Suprapubic skin (tissue), 4 donors: ENCODE measurements around the gene MCM3AP. TPM values are rescaled to one million over a fixed set of nuclear protein-coding genes. Genes with fewer than 3 reads are reported as not detected.

Experiments
- DNase-seq, 2 donors: peaks; one replicate each; pipeline ENCODE4 v3.0.0-alpha.2; 2019; ENCODE audit warnings: low spot score in 2 of 2
- H3K27ac ChIP-seq: fragments of 200-600 bp; sonication (generic); one replicate; pipeline ENCODE4 v1.5.1; 2019
- H3K27me3 ChIP-seq: fragments of 200-600 bp; sonication (generic); one replicate; pipeline ENCODE4 v1.5.1; 2019
- H3K36me3 ChIP-seq: fragments of 200-600 bp; sonication (generic); one replicate; pipeline ENCODE4 v1.5.1; 2019
- H3K4me1 ChIP-seq: fragments of 200-600 bp; sonication (generic); one replicate; pipeline ENCODE4 v1.5.1; 2019
- H3K4me3 ChIP-seq: fragments of 200-600 bp; sonication (generic); one replicate; pipeline ENCODE4 v1.5.1; 2019; ENCODE audit warnings: mild to moderate bottlenecking
- H3K9me3 ChIP-seq: fragments of 200-600 bp; sonication (generic); one replicate; pipeline ENCODE4 v1.5.1; 2019
- CTCF ChIP-seq, 2 donors: fragments of 200-600 bp in 1 of 2; fragments of 450-650 bp in 1 of 2; sonication (generic) in 1 of 2; IDR thresholded peaks; one replicate each; pipeline ENCODE4 v1.5.1; 2016 to 2019; ENCODE audit warnings: antibody characterized with exemption in 2 of 2, mild to moderate bottlenecking in 1 of 2, moderate library complexity in 1 of 2
- EP300 ChIP-seq: sonication (generic); formaldehyde crosslinking; IDR thresholded peaks from one replicate; pipeline ENCODE4 v1.6.1; 2017; ENCODE audit warnings: antibody characterized with exemption
- POLR2A ChIP-seq, 2 donors: fragments of 450-650 bp; IDR thresholded peaks; one replicate each; pipeline ENCODE4 v1.6.1; 2017; ENCODE audit warnings: antibody characterized with exemption in 2 of 2, mild to moderate bottlenecking in 2 of 2, moderate library complexity in 2 of 2
- POLR2AphosphoS5 ChIP-seq, 3 donors: sonication (generic); formaldehyde crosslinking; IDR thresholded peaks; one replicate each; pipeline ENCODE4 v1.6.1; 2017; ENCODE audit warnings: antibody characterized with exemption in 3 of 3
- WGBS: methylation state at CpG from one replicate; pipeline ENCODE4 v1.1.5; 2018; 5-methylcytosine and 5-hydroxymethylcytosine counted together
- total RNA-seq, 4 donors: library from RNA; depleted of rRNA; stranded (reverse); fragments of >200 nt; gene quantifications; one replicate each; pipeline ENCODE4 v1.1.0, GENCODE V29; 2016

MCM3AP gene
- total RNA-seq, 4 donors from 2014 or later, result 77.9 to 134 (median 79.8) TPM

- WGBS, result 82% methylated on average over 15 of the region's 16 CpGs
- TF ChIP-seq CTCF (IDR thresholded peaks at IDR 0.05), result no peak
- no peak for TF ChIP-seq POLR2AphosphoS5 (IDR thresholded peaks at IDR 0.05)
- TF ChIP-seq POLR2A (IDR thresholded peaks at IDR 0.05), result no peak
- no peak for TF ChIP-seq EP300
- H3K36me3 ChIP-seq, result peaks cover 39% of the 10 kb centered on the region
Observed at GRCh38 chr21:46221664-46222435, 63.6 kb downstream of the MCM3AP start.

DNA sequence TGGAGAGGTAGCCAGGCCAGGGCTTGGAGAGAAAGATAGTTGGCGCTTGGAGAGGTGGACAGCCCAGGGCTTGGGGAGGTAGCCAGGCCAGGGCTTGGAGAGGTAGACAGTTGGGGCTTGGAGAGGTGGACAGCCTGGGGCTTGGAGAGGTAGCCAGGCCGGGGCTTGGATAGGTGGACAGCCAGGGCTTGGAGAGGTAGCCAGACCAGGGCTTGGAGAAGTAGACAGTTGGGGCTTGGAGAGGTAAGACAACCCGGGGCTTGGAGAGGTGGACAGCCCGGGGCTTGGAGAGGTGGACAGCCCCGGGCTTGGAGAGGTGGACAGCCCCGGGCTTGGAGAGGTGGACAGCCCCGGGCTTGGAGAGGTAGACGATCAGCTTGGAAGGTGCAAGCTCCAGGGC lies 64.6 kb downstream of the MCM3AP start:
- Histone ChIP-seq H3K4me3 (no peak overlapping the region), H3K9me3 (no peaks in the 10 kb centered on the region), H3K27me3 (no peaks in the 10 kb centered on the region), H3K27ac (no peak overlapping the region), H3K4me1 (peaks cover 13% of the 10 kb centered on the region), H3K36me3 (peaks cover 44% of the 10 kb centered on the region)
- DNase-seq, result peak in 1 of 2 donors; percentile 44
- no peak for TF ChIP-seq POLR2A (IDR thresholded peaks at IDR 0.05)
- TF ChIP-seq EP300, result no peak
- 92% methylated on average over 8 of the region's 8 CpGs for WGBS

More at GRCh38 chr21:46221664-46222435, 63.6 kb downstream of the MCM3AP start:
- no peaks in the 10 kb centered on the region for H3K27me3 ChIP-seq
- no peaks in the 10 kb centered on the region for H3K9me3 ChIP-seq
- H3K27ac ChIP-seq, result no peak overlapping the region
- peaks cover 22% of the 10 kb centered on the region for H3K4me1 ChIP-seq
- peak; percentile 29 to 40 for DNase-seq
- no peak overlapping the region for H3K4me3 ChIP-seq

DNA sequence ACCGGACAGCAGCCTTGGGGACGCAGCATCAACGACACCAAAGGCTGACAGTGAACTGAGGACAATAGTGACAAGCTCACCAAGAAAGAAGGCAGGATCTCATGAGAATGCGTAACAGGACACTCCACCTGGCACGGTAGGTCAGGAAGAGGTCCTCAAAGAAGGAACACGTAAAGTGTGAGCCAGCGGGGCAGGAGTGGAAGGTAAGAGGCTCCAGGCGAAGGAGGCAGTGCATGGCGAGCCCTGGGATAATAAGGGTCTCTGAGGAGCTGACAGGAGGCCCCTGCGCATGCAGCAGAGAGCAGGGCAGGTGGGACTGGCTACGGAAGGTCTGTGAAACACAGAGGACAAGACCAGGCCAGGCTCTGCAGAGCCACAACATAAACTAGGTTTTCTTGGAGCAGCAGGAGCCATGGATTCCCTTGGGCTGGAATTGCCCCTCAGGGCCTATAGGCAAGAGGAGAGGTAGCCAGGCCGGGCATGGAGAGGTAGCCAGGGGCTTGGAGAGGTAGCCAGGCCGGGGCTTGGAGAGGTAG lies 65.1 kb downstream of the MCM3AP start:
- TF ChIP-seq POLR2AphosphoS5 (IDR thresholded peaks at IDR 0.05), result no peak
- TF ChIP-seq CTCF (IDR thresholded peaks at IDR 0.05), result no peak
- TF ChIP-seq EP300, result no peak
- no peak for TF ChIP-seq POLR2A (IDR thresholded peaks at IDR 0.05)
- Histone ChIP-seq H3K9me3 (no peaks in the 10 kb centered on the region), H3K27ac (no peak overlapping the region), H3K27me3 (no peaks in the 10 kb centered on the region), H3K36me3 (peaks cover 49% of the 10 kb centered on the region), H3K4me1 (peaks cover 8% of the 10 kb centered on the region), H3K4me3 (no peak overlapping the region)
- peak; percentile 46 to 54 for DNase-seq
- 95% methylated on average over 13 of the region's 13 CpGs for WGBS

GRCh38 chr21:46219591-46220239 lies 65.7 kb downstream of the MCM3AP start:
- peak; percentile 57 to 60 for DNase-seq
- Histone ChIP-seq H3K4me1 (peaks cover 3% of the 10 kb centered on the region), H3K9me3 (no peaks in the 10 kb centered on the region), H3K27ac (no peak overlapping the region), H3K27me3 (no peaks in the 10 kb centered on the region), H3K4me3 (no peak overlapping the region), H3K36me3 (peaks cover 56% of the 10 kb centered on the region)
- 87% methylated on average over 9 of the region's 13 CpGs for WGBS
- TF ChIP-seq EP300, result no peak

GRCh38 chr21:46218906-46219590 lies 66.4 kb downstream of the MCM3AP start:
- Histone ChIP-seq H3K36me3 (peaks cover 62% of the 10 kb centered on the region), H3K4me1 (no peaks in the 10 kb centered on the region), H3K4me3 (no peak overlapping the region), H3K27ac (no peak overlapping the region), H3K27me3 (no peaks in the 10 kb centered on the region), H3K9me3 (no peaks in the 10 kb centered on the region)
- DNase-seq, result peak; percentile 50 to 66
- no peak for TF ChIP-seq POLR2AphosphoS5 (IDR thresholded peaks at IDR 0.05)
- 89% methylated on average over 11 of the region's 16 CpGs for WGBS

- 90% methylated on average over 16 of the region's 22 CpGs for WGBS
- Histone ChIP-seq H3K36me3 (peaks cover 73% of the 10 kb centered on the region), H3K27ac (no peak overlapping the region), H3K9me3 (no peaks in the 10 kb centered on the region), H3K27me3 (no peaks in the 10 kb centered on the region), H3K4me1 (no peaks in the 10 kb centered on the region), H3K4me3 (no peak overlapping the region)
- TF ChIP-seq EP300 (no peak), POLR2A (IDR thresholded peaks at IDR 0.05) (no peak), CTCF (IDR thresholded peaks at IDR 0.05) (no peak), POLR2AphosphoS5 (IDR thresholded peaks at IDR 0.05) (no peak)
- DNase-seq, result peak; percentile 30 to 70
Observed at GRCh38 chr21:46217511-46218196, 67.8 kb downstream of the MCM3AP start.
